AML-193 (cell line): ENCODE results near the gene WDR1.

Experiments used
- DNase-seq, 2 experiments: peaks; one replicate each; lab custom pipeline; 2025; lab: John Stamatoyannopoulos, UW

Gene WDR1

GRCh38 chr4:10072420-10073017, 44.1 kb downstream of the WDR1 start:
- no peak for DNase-seq

- DNase-seq = no peak
Observed at GRCh38 chr4:10069075-10069642, 47.4 kb downstream of the WDR1 start.

GRCh38 chr4:10066670-10067651, 49.6 kb downstream of the WDR1 start:
- no peak for DNase-seq

- DNase-seq = no peak
Observed at GRCh38 chr4:10066206-10066605, 50.4 kb downstream of the WDR1 start.

GRCh38 chr4:10063544-10064300, 52.9 kb downstream of the WDR1 start:
- DNase-seq = peak; percentile 52 to 56

GRCh38 chr4:10061650-10062415, 54.8 kb downstream of the WDR1 start:
- no peak for DNase-seq

GRCh38 chr4:10058371-10058770, 58.2 kb downstream of the WDR1 start:
- no peak for DNase-seq

- DNase-seq = no peak
Observed at GRCh38 chr4:10057023-10057395, 59.6 kb downstream of the WDR1 start.

GRCh38 chr4:10056334-10057022, 60.1 kb downstream of the WDR1 start:
- no peak for DNase-seq

GRCh38 chr4:10055871-10056270, 60.7 kb downstream of the WDR1 start:
- DNase-seq = no peak

- DNase-seq = no peak
Observed at GRCh38 chr4:10054571-10055041, 62.0 kb downstream of the WDR1 start.

GRCh38 chr4:10053635-10054453, 62.8 kb downstream of the WDR1 start:
- DNase-seq = no peak

- no peak for DNase-seq
Observed at GRCh38 chr4:10051517-10052135, 65.0 kb downstream of the WDR1 start.

- DNase-seq = no peak
Observed at GRCh38 chr4:10050721-10051120, 65.9 kb downstream of the WDR1 start.

GRCh38 chr4:10050261-10050661, 66.3 kb downstream of the WDR1 start:
- no peak for DNase-seq

- no peak for DNase-seq
Observed at GRCh38 chr4:10048941-10049697, 67.5 kb downstream of the WDR1 start.

- no peak for DNase-seq
Observed at GRCh38 chr4:10047967-10048366, 68.6 kb downstream of the WDR1 start.

GRCh38 chr4:10046471-10046870, 70.1 kb downstream of the WDR1 start:
- no peak for DNase-seq

- DNase-seq = no peak
Observed at GRCh38 chr4:10045481-10045880, 71.1 kb downstream of the WDR1 start.
